Panc1 (cell line): Measurements from ENCODE around the gene NEMP1. TPM values are rescaled to one million over a fixed set of nuclear protein-coding genes. Genes with fewer than 3 reads are reported as not detected.
"Not testable (repeated sequence)": the region's sequence is repeated elsewhere in the genome, so short reads cannot be mapped to it uniquely, and the experiment has no call there.

Experiments used
- ATAC-seq: fragments of 200-7000 bp; cut with Tn5 transposase; 2 replicates; pipeline ENCODE4 v1.9.1; 2020; ENCODE audit warnings: mild to moderate bottlenecking, moderate library complexity
- BruUV-seq: library from RNA; stranded (reverse); fragments of 400-500 nt; replicated peaks from 2 replicates; lab custom pipeline; 2021; lab: Mats Ljungman, UMichigan
- CTCF ChIA-PET: fragments of 300-600 bp; sonication (Branson Sonifier 250); formaldehyde crosslinking; loops from one replicate; lab custom pipeline; 2022; ENCODE audit warnings: antibody characterized with exemption; lab: Charles Lee
- POLR2A ChIA-PET: fragments of 300-600 bp; sonication (Branson Sonifier 250); formaldehyde crosslinking; loops from one replicate; lab custom pipeline; 2022; ENCODE audit warnings: antibody characterized with exemption; lab: Charles Lee
- DNase-seq: peaks from one replicate; pipeline ENCODE4 v3.0.0-alpha.2; 2010; ENCODE audit warnings: low read depth, low spot score
- H3K27ac ChIP-seq: 2 replicates; pipeline ENCODE4 v1.5.1; 2011; ENCODE audit warnings: mild to moderate bottlenecking, low read length, inconsistent platforms
- H3K27me3 ChIP-seq: fragments of 200-500 bp; sonication (Bioruptor generic); 2 replicates; pipeline ENCODE4 v1.6.0; 2014; ENCODE audit warnings: low read length, inconsistent platforms; ENCODE audit not compliant: control insufficient read depth, insufficient read depth
- H3K36me3 ChIP-seq: fragments of 200-500 bp; sonication (Bioruptor generic); 2 replicates; pipeline ENCODE4 v1.5.1; 2014; ENCODE audit warnings: inconsistent platforms, mild to moderate bottlenecking, low read length, moderate library complexity; ENCODE audit not compliant: control insufficient read depth, insufficient read depth
- H3K4me1 ChIP-seq: 2 replicates; pipeline ENCODE4 v1.5.1; 2011; ENCODE audit warnings: inconsistent platforms, mild to moderate bottlenecking, low read length, moderate library complexity; ENCODE audit not compliant: control insufficient read depth, insufficient read depth
- H3K4me3 ChIP-seq, 2 experiments: 2 replicates each; pipeline ENCODE4 v1.5.1; 2011 to 2012; ENCODE audit warnings: low read depth in 2 of 2, low read length in 2 of 2, mild to moderate bottlenecking in 2 of 2, inconsistent platforms in 1 of 2, moderate library complexity in 1 of 2
- H3K9me3 ChIP-seq: fragments of 200-500 bp; sonication (Bioruptor generic); 2 replicates; pipeline ENCODE4 v1.5.1; 2014; ENCODE audit warnings: low read depth, mild to moderate bottlenecking, inconsistent platforms, low read length, moderate library complexity; ENCODE audit not compliant: control insufficient read depth, insufficient read depth
- CTCF ChIP-seq: fragments of 450-650 bp; IDR thresholded peaks from 2 replicates; pipeline ENCODE4 v1.5.1; 2017; ENCODE audit warnings: mild to moderate bottlenecking
- POLR2AphosphoS5 ChIP-seq: IDR thresholded peaks from 2 replicates; pipeline ENCODE4 v1.6.1; 2012; ENCODE audit warnings: mild to moderate bottlenecking, low read depth, low read length, moderate library complexity
- REST ChIP-seq, 2 experiments: IDR thresholded peaks; 2 replicates each; pipeline ENCODE4 v1.6.1; 2011 to 2012; ENCODE audit warnings: low read depth in 2 of 2, control low read depth in 1 of 2, low read length in 1 of 2, mild to moderate bottlenecking in 1 of 2, moderate library complexity in 1 of 2; ENCODE audit not compliant: insufficient read depth in 1 of 2
- SIN3A ChIP-seq: IDR thresholded peaks from 2 replicates; pipeline ENCODE4 v1.6.1; 2012; ENCODE audit warnings: low read depth, mild to moderate bottlenecking, low read length, moderate library complexity, borderline replicate concordance; ENCODE audit not compliant: insufficient read depth
- TCF7L2 ChIP-seq: IDR thresholded peaks from 2 replicates; pipeline ENCODE4 v1.6.1; 2011; ENCODE audit warnings: mild to moderate bottlenecking, low read depth, low read length, inconsistent platforms
- in situ Hi-C: cut with HindIII; loops from 2 replicates; pipeline ENCODE4 v1.10.0; 2016; ENCODE audit warnings: low sequenced_read_pairs, low pct_unique_long_range_greater_than_20kb
- intact Hi-C: fragments of 100-400 bp; cut with micrococcal nuclease; formaldehyde crosslinking; loops from one replicate; pipeline ENCODE4 v1.10.0; 2022; ENCODE audit not compliant: unreplicated experiment
- total RNA-seq: library from RNA; stranded (reverse); gene quantifications from one replicate; pipeline ENCODE4 v1.2.1, GENCODE V29; 2021; ENCODE audit not compliant: unreplicated experiment

Gene NEMP1
- total RNA-seq, 1 experiment from 2014 or later: 46.9 TPM

- TF ChIP-seq POLR2AphosphoS5 (no peak), REST (IDR thresholded peaks at IDR 0.05; ENCODE audit: insufficient read depth in 1 of 2, low read depth in 2 of 2, low read length in 1 of 2) (no peak), TCF7L2 (no peak), SIN3A (no peak), CTCF (no peak)
- ATAC-seq (no peak), DNase-seq (no peak)
- no peaks in the 10 kb centered on the region for H3K4me1 ChIP-seq
- ChIA-PET POLR2A (interaction anchor here (0.5 kb wide), 1 partner anchor 38 kb away, joined by 3 read pairs; no protein-coding TSS in a partner anchor), CTCF (no interaction called here)
- no peak overlapping the region for H3K4me3 ChIP-seq
- BruUV-seq: no TSS peak
- H3K9me3 ChIP-seq: no peaks in the 10 kb centered on the region
- in situ Hi-C loops (no loop called here), intact Hi-C loops (no loop called here)
- H3K27ac ChIP-seq: no peak overlapping the region
- H3K27me3 ChIP-seq: no peaks in the 10 kb centered on the region
- no peaks in the 10 kb centered on the region for H3K36me3 ChIP-seq
Observed at GRCh38 chr12:57025196-57025595, 53.4 kb downstream of the NEMP1 start.

- in situ Hi-C loops, ATAC-seq, H3K27me3 ChIP-seq, H3K36me3 ChIP-seq, BruUV-seq, H3K4me3 ChIP-seq, CTCF ChIA-PET, H3K27ac ChIP-seq, H3K4me1 ChIP-seq, intact Hi-C loops, DNase-seq, H3K9me3 ChIP-seq, POLR2A ChIA-PET: not testable (repeated sequence)
Observed at GRCh38 chr12:57022324-57022723, 56.3 kb downstream of the NEMP1 start.

GRCh38 chr12:57019983-57020719 is 58.4 kb downstream of the NEMP1 start:
- intact Hi-C loops: no loop called here
- TF ChIP-seq POLR2AphosphoS5: no peak
- TF ChIP-seq REST (IDR thresholded peaks at IDR 0.05; ENCODE audit: insufficient read depth in 1 of 2, low read depth in 2 of 2, low read length in 1 of 2): no peak
- no peak for TF ChIP-seq TCF7L2
- no peak for TF ChIP-seq CTCF
- no peak for TF ChIP-seq SIN3A
- CTCF ChIA-PET: no interaction called here

More at GRCh38 chr12:57019983-57020719, 58.4 kb downstream of the NEMP1 start:
- POLR2A ChIA-PET: no interaction called here
- ATAC-seq (no peak), DNase-seq (no peak)
- Histone ChIP-seq H3K27ac (no peak overlapping the region), H3K4me1 (no peaks in the 10 kb centered on the region), H3K27me3 (peaks cover 3% of the 10 kb centered on the region), H3K36me3 (no peaks in the 10 kb centered on the region), H3K9me3 (no peaks in the 10 kb centered on the region), H3K4me3 (no peak overlapping the region)
- in situ Hi-C loops: no loop called here
- no TSS peak for BruUV-seq
